GM18951 (cell line): Measurements from ENCODE around the gene SAYSD1.

Experiments
- POLR2A ChIP-seq: IDR thresholded peaks from 4 replicates; pipeline ENCODE4 v1.6.1; 2011; ENCODE audit warnings: mild to moderate bottlenecking; ENCODE audit not compliant: insufficient read length, insufficient read depth; ENCODE audit errors: extremely low read depth
- in situ Hi-C: fragments of 300-500 bp; cut with MboI; formaldehyde crosslinking; loops from one replicate; pipeline ENCODE4 v1.12.0; 2022; ENCODE audit warnings: low sequenced_read_pairs, mixed read lengths, inconsistent platforms; ENCODE audit not compliant: unreplicated experiment

The SAYSD1 gene

DNA sequence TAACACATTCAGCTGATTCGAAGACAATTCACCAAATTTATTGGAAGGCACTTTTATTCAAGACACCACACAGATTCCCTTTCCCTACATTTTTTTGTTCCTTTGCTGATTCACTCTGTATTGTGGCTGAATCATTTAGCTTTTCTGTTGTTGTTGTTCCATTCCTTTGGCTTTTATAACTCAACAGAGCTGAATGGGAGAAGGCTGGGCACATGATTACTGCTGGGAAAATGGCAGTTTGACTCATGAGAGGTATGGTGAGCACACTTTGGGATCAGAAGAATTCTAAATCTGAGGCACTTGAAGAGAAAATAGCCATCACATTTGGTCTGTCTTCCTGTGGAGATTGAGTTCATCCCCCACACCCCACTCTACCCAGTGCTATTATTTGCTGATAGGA is 15.7 kb upstream of the SAYSD1 start:
- TF ChIP-seq POLR2A: no peak
- in situ Hi-C loops: no loop called here

DNA sequence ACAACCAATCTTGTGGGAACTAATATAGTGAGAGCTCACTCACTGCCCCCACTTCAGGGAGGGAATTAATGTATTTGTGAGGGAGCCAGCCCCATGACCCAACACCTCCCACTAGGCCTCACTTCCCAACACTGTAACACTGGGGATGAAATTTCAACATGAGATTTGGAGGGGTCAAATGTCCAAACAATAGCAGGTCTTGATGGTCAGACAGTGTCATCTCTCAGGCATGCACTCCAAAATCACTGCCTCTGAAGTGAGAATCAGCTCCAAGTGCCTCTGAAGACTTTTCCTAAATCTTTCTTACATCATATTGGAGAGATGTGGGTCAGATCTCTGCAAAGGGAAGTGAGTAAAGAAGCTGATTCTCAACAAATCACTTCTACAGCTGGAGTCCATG is 13.8 kb upstream of the SAYSD1 start:
- in situ Hi-C loops: no loop called here
- TF ChIP-seq POLR2A: no peak

DNA sequence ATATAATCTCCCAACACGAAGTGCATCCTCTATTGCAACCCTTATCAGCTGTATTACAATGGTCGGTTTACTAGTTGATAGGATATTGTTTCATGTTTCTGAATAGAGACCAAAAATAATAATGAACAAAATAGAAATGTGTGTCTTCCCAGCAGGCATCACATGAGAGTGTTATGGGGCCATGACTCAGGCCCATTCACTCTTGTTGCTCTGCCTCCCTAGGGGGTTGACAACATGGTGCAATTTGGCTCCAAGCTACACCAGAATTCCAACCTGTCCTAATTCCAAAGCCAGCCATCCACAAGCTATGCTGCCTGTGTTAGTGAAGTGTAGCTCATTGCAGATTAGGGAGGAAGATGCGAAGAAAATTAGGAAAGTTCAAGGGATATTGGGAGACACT is 13.1 kb upstream of the SAYSD1 start:
- in situ Hi-C loops: no loop called here
- TF ChIP-seq POLR2A: no peak

DNA sequence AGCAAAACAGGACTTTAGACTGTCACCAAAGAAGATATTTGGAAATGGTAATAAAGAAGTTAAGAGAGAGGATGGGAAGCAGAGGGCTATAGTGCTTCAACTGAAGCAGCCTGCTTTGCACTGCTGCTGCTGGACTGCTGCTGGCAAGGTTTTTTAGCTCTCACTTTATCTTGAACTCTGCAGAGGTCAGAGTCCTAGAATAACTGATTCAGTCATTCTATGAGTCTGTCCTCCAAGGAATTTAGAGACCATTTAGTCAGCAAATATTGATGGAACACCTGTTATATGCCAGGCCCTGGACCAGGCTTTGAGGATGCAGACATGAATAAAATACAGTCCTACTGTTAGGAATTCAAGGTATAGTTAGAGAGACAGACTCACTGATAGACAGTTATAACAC is 9.1 kb upstream of the SAYSD1 start:
- in situ Hi-C loops: no loop called here

DNA sequence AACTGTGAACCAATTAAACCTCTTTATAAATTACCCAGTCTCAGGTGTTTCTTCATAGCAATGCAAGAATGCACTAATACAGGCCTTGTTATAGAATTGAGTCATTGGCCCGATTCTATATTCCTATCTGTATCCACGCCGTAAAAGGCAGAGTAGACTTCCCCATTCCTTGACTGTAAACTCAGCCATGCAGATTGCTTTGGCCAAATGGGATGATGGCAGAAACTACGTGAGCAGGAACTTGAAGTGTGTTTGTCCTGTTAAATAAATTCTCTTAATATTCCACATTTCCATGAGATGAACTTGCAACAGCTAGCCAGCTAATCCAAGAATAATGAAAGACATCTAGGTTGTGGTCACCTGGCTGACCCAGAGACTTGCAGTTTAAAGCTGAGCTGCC is 3.9 kb upstream of the SAYSD1 start:
- in situ Hi-C loops: no loop called here
- no peak for TF ChIP-seq POLR2A

More for the DNA sequence above, 9.1 kb upstream of the SAYSD1 start:
- no peak for TF ChIP-seq POLR2A

DNA sequence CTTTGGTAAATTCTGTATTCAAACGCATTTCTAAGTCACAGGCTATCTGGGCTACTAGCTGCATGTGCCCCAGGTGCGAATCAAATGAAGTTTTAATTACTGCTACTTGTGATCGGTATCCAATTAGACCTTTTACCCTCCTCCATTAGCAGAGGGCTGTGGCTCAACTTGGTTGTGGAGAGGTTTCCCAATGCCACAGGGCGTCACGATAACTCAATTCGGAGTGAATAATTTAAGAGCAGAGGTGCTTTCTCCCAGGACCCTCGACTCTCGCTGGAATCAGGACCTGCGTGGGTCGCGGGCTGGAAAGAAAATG is 640 bp downstream of the SAYSD1 start:
- in situ Hi-C loops: no loop called here
- TF ChIP-seq POLR2A: no peak

DNA sequence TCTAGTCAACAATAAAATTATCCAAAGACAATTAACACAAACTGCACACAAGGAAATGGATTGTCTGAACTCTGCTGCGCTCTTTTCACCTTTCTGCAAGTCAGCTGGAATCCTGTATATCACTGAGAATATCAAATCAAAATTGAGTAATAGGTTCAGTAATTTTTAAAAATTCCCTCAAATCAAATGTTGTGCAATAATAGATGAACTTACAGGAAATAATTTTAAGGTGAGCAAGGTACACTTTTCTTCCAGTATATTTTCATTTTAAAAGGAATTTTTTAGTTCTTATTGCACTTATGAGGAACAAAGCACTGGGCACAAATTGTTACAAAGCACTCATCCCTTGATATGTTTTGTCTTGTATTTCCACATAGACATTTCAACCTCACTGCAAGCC is 1.2 kb downstream of the SAYSD1 start:
- in situ Hi-C loops: no loop called here
- no peak for TF ChIP-seq POLR2A

DNA sequence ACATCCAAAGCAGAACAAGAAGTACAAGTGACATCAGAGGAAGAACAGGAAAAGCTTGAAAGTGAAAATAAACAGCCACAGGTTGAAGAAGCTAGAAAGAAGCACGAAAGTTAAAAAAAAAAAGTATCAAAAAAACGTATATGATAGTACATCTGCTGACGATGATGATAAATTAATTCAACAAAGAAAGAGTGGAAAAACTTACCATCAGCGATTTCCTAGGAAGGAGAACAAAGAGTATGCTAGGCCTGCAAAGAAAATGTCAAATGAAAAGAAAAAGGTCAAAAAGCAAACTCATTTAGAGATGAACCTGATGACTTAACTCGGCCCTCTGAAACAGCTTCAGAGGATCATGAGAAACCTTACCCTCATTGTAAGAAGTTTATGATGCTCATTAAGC is 3.7 kb downstream of the SAYSD1 start:
- in situ Hi-C loops: no loop called here

DNA sequence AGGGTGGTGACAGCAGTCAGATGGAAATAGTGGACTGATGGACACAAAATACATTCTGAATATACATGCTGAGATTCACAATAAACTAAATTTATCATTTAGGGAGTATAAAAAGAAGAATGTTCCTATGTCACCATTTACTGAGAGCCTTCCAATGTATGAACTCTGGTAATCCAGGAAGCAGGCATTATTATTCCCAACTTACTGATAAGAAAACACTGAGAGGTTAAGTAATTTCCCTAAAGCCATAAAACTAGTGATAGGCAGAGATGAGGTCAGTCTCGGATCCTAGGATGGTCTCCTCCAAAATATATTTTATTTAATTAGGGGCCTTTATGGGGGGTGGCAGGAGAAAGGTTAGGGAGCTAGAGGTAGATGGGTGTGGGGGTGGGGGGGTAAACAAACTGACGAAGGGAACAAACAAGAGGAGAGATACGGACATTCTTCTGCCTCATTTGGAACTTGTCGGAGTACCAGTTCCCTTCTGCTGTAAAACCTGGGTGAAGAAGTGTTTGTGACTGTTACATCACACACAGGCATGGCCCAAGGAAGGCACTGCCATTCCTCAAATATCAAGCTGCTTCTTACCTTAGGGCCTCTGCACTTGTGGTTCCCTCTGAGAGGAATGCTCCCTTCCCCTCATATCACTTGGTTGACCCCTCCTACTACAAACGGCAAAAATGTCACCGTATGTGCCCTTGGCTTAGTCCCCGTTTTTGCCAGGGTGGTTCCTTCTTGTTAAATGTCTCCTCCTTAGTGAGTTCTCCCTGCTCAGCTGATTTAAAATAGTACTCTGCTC is 6.7 kb downstream of the SAYSD1 start:
- TF ChIP-seq POLR2A: no peak
- in situ Hi-C loops: no loop called here

More for the DNA sequence above, 3.7 kb downstream of the SAYSD1 start:
- TF ChIP-seq POLR2A: no peak

DNA sequence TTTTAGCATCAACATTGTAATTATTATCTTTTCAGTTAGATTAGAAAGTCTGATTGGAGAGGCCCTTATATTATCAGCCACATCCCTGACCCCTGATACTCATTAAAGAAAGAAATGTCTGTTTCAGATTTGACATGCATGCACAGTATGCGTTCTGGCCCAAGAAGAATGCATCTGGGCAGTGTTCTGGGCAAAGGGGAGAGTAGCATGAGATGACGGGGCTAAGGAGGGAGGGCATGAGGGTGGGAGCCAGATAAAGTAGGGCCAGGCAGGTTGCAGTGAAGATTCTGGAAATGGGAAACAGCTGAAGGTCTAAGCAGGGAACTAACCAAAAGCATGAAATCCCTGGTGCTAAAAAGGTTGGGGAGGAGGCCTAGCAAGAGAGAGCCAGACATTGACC is 7.3 kb downstream of the SAYSD1 start:
- TF ChIP-seq POLR2A: no peak
- in situ Hi-C loops: no loop called here

DNA sequence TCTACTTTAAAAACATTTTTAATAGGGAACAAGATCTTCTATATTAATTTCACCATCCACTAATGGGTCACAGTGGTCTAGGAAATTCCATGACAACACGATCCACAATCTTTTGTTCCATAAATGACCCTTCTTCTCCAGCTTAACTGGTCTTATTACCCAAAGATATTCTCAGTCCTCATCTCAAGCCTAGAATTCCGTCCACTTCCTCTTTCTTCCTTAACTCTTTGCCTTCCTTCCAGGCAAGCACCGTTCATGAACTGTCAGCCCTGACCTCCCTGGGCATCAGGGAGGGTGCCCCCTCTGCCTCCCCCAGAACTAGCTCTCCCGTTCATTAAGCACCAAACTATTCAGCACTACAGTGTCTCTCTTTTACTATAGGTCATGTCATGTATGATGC is 8.0 kb downstream of the SAYSD1 start:
- in situ Hi-C loops: no loop called here
- no peak for TF ChIP-seq POLR2A

DNA sequence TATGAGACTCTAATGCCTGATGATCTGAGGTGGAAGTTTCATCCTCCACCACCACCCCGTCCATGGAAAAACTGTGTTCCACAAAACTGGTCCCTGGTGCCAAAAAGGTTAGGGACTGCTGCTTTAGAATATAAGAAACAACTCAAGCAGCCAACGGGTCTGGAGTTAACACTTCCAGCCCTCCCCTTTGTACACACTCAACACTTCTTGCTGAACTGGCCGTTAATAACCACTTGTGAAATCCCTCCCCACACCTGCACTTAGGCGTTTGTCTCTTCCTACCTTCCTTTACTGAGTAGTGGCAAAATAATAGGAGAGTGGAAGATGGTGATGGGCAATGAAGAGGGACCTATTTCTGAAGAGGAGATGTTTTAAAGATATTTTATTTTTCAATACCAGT is 10.5 kb downstream of the SAYSD1 start:
- TF ChIP-seq POLR2A: no peak
- in situ Hi-C loops: no loop called here

DNA sequence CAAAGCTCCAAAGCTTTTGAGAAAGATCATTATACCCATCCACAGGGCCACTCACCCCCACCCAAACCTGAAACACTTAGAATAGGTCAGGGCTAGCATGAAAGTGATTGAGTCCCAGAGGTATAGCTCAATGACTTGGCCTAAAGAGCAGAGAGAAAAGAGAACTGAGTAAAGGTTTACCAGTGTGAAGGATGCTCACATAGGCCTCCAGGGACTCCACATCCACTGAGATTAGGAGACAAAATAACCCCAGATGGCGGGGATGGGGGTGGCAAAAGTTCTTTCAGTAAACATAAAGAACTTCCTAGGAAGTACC is 12.2 kb downstream of the SAYSD1 start:
- in situ Hi-C loops: no loop called here
- TF ChIP-seq POLR2A: no peak

DNA sequence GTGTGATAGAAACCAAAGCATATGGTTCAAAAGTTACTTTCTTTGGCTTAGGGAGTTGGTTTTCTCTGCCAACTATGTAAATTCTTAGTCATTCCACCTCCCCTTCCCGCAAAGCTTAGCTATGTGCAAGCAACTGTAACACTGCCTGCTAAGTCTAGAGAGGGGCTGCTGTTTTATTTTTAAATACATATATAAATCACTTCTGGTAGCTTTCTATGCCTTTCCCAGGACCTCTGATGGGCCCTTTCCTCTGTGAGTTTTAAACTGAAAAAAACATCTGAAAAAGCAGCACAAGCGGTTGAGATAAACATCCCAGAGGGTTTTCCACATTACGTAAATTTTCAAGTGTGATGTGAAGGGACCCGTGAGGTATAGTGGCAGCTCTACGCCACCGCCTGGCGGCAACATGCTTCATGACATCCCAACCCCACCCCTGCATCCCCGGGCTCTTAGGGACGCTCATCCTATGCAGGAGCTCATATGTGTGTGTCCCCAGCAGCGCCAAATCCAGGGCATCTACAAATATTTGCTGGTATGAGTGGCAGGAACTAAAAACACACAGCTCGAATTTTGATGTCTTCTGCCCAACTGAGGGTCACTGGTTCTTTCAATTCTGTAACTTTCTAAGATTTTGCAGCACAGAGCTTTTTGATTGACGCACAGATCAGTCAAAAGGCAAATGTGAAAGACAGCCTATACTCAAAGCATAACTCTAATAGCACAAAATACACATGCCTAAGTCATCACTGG is 12.7 kb downstream of the SAYSD1 start:
- in situ Hi-C loops: no loop called here
- no peak for TF ChIP-seq POLR2A
